ENCODE data around the gene ELAVL1.
"Not testable (repeated sequence)": the region's sequence is repeated elsewhere in the genome, so short reads cannot be mapped to it uniquely, and the experiment has no call there.

Gene ELAVL1

DNA sequence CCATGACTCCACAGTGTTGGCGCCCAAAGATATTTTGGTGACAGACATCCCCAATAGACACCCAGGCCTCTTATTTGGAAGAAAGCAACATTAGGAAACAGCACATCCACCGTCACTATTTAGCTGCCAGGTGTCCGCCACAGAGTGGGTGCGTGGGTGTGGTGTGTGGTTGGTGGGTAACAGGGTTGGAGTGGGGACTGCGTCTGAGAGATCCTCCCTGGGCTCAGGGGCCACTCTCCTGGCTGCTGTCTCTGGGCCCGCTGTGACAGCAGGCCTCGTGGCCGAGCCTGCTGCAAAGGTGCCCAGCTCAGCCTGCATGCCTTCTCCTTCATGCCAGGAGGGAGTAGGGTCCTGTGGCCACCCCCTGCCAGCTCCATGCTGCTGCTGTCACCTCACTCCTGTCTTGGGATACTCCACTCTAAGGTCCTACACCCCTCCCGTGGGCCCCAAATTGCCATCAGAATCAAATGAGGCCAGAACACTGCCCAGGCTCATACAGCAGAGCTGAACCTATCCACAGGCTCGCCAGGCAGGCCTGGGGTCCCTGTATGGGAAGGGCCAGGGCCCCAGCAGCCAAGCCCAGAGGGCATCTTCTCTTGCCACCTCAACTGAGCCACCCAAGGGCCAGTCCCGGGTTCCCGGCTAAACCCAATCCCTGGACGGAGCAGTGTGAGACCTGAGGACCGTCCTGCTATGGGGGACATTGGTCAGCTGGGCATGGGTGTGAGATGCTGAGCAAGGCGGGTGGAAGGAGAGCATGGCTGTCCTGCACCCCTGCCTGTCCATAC is 37.2 kb downstream of the ELAVL1 start:
- DNase-seq: no peak

DNA sequence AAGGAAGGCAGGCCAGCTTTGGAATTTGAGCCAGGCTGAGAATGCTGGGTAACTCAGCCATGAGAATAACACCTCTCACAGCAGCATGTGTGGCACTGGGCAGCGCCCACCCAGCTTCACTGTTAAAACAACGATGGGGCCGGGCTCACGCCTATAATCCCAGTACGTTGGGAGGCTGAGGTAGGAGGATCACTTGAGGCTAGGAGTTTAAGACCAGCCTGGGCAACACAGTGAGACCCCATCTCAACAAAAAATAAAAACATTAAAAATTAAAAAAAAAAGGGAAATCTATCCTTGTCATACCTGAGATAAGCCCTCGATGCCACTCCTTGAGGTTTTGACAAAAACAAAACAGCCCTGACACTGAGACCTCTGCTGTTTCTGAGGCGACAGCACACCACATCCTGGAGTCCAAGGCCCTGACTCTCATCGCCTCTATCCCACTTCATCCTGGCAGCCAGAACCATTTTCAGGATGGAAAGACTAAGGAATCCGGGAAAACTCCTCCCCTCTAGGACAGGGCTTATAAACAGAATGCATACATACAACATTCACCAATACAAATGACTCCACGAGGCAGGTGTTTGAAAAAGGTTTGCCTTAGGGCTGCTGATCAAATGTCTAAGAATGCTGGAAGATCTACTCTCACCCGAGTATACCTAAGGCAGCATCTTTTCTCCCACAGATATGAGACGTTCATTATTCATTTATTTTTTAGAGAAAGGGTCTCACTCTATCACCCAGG is 39.3 kb downstream of the ELAVL1 start:
- no peak for DNase-seq

DNA sequence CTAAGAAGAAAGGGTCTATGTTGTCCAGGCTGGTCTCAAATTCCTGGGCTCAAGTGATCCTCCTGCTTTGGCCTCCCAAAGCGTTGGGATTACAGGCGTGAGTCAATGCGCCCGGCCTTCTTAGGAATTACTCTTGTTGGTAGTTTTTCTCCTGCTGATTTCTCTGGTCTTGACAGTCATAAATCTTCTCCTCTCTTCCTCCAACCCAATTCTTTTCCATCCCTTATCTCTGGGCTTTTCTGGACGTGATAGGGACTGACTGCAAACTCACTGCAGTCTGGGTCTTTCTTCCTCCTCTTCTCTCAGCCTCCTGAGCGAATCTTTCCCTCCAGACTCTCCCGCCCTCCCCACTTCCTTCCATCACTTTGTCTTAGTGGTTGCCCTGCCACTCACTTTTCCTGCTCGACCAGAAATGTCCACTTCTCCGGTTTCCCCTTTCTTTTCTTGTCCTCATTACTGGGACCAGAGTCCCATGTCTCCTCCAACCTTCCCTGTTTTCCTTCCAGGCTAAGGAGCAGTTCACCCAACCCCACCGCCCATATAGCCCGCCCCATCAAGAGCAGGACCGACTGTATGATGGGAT is 40.1 kb downstream of the ELAVL1 start:
- no peak for DNase-seq

DNA sequence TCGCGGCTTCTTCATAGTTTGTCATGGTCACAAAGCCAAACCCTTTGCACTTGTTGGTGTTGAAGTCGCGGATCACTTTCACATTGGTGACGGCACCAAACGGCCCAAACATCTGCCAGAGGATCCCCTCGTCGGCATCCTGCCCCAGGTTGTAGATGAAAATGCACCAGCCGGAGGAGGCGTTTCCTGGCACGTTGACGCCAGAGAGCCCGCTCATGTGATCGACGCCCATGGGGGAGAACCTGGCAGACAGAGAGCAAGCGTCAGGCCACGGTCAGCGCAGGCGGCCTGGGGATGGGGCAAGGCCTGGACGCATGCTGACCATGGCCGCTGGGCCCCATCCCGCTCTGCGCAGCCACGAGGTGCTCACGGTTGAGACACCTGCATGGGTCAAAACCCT is 41.9 kb downstream of the ELAVL1 start:
- no peak for DNase-seq

DNA sequence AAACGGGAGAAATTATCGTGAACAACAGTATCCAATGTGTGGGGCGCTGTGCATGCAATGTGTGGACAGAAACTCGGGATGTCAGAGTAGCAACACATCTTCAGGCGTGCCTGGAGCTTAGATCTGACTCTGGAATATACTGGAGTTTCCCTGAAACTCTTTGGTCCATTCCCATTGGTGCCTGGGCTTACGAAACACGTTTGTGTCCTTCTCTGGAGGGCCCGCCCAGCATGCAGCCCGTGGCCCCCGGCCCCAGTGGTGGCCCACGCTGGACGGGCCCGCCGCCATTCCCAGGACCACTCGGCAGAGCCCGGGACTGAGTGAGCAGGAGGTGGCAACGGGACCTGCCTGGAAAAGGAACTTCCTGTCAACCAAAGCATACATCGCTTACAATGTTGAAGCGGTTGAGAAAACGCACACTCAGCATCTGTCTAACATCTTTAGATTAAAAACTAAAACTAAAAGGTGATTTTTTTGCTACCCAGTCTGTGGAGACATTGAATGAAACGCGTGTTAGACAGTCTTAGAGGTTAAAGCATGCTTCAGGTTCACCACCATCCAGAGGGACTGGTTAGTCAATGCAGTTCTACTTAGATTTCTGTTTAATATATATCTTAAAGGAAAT is 42.7 kb downstream of the ELAVL1 start:
- DNase-seq: no peak

DNA sequence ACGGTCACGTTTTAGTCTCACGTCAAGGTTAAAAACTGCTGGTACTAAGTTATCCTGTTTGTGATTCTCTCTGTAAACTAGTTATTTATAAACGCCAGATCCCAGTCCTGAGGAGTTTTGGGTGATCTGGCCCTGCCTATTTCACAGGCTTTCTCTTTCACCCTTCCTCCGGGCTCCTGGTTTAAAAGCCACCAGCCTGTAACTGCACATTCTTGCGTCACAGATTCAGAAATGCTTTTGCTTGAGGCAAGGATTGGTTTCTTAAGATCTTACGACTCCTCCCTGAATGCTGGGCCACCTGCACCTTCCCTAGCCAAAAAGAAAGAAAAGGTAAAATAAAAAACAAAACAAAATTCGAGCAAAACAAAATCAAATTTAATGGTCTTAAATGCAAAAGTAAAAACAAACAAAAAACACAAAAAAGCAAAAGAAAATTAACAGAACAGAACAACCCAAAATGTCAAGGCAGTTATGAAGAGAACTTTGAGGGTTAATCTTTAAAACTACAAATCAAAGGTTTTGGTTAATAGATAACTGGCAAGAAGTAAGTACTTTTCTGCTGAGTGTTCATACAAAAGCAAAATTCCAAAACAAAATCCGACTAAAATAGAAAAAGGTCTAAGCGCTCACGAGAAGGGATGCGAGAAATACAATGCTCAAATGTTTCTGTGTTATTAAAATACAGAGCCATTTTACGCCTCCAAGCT is 43.4 kb downstream of the ELAVL1 start:
- DNase-seq: no peak

DNA sequence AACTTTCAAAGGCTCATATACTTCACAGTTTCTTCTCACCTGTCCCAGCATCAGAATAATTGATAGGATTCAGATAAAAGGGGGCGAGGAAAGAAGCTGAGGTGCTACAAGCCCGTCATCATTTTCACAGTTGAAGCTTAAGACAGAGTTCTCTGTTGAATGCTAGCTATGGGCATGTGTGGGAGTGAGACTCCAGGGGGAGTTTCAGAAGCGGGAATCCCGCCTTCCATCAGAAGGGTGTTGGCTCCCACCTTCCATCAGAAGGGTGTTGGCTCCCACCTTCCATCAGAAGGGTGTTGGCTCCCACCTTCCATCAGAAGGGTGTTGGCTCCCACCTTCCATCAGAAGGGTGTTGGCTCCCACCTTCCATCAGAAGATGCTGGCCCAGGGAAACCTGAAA is 44.4 kb downstream of the ELAVL1 start:
- not testable (repeated sequence) for DNase-seq

DNA sequence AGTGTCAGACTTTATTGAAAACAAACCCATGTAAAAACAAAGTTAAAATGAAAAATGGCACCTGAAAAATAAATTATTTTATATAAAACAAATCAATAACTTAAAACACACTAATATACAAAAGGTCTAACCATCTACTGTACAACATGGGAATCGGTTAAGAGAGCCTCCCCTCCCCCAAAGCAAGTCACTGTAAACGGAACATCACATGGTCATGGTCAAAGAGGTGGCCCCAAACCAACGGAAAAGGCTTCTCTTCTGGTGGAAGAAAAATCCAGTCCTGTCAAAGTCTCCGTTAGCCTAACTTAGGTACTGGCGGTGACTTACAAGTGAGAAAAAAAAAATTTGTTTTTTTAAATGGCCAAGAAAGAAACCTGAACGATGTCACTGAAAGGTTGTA is 46.2 kb downstream of the ELAVL1 start:
- DNase-seq: no peak

DNA sequence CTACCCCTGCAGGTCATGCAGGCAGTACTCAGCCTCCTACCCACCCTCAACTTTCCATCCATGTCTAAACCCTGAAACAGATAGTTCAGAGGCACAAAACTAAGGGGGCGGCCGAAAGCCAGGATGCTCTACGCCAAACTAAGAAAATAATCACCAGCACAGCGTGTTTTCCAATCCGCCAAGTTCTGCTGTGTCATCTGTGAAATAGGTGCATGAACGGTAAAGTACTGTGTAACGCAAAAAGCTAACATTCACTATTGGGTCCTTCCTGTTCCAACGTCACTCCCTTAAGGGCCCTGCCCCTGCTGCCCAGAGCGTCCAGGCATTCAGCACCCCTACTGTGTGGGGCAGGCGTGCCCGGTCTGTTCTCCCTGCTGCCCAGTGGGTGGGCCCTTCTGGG is 49.7 kb downstream of the ELAVL1 start:
- DNase-seq: no peak

DNA sequence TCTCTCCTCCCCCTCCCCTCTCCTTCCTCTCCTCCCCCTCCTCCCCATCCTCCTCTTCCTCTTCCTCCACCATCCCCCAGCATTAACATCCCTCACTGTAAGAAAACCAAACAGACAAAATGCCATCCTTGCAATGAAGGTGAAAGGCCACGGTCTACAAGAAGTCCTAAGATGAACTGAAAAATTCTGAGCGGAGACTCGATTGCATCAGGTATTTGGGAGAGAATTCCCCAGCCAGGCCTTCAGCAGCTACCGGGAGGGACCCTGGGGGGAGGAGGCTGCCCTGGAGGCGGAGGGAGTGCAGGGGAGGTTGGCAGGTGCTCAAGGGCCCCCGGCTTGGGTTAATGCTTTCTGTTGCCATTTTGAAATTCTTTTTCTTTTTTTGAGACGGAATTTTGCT is 51.9 kb downstream of the ELAVL1 start:
- DNase-seq: no peak

DNA sequence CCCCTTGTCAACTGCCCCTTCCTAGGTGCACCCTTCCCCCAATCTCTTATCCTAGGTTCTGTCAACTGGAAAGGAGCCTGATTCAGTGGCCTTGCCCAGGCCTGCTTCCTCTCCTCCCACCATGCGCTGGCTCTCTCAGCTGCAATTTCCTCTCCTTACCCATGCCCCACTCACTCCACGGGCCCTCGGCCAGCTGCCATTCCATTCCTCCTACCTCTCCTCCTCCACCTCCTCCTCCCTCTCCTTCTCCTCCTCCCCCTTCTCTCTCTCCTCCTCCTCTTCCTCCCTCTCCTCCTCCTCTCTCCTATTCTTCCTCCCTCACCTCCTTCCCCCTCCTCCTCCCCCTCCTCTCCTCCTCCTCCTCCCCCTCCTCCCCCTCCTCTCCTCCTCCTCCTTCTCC is 52.4 kb downstream of the ELAVL1 start:
- DNase-seq: no peak

DNA sequence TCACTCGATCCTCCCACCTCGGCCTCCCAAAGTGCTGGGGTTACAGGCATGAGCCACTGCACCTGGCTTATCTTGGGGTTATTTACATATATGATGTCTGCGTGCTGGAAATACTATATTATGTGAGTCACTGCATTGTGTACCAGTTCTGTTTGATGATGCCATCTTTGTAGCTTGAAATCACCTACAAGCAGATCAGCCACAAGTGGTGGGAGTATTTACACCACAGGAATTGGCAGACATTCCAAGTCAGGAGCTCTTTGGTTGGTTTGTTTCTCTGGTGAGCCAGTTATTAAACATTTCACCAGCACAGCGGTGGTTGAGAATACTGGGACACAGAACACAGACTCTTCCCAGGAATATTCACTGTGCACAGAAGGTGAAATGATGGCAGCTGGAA is 57.5 kb downstream of the ELAVL1 start:
- no peak for DNase-seq

DNA sequence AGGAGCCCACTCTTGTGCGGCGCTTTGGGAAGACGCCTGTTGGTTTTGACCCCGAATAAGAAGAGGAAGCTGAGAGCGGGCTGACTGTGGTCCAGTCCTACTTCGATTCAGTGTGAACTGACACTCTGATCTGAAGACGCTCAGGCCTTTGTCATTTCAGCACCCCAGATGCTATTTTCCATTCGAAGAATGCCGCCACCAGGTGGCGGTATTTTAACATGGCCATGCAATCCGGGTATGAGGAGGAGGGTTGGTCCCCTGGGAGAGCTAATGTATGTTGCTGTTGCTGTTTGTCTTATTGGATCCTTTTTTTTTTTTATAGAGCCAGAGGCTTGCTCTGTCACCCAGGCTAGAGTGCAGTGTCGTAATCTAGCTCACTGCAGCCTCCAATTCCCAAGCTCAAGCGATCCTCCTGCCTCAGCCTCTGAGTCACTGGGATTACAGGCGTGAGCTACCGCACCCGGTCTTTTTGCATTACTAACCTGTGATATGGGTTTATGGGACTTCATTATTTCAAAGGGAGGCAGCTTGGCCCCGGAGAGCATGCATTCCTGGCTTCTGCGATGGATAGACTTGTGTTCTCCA is 61.2 kb downstream of the ELAVL1 start:
- peak; percentile 87 to 95 for DNase-seq

DNA sequence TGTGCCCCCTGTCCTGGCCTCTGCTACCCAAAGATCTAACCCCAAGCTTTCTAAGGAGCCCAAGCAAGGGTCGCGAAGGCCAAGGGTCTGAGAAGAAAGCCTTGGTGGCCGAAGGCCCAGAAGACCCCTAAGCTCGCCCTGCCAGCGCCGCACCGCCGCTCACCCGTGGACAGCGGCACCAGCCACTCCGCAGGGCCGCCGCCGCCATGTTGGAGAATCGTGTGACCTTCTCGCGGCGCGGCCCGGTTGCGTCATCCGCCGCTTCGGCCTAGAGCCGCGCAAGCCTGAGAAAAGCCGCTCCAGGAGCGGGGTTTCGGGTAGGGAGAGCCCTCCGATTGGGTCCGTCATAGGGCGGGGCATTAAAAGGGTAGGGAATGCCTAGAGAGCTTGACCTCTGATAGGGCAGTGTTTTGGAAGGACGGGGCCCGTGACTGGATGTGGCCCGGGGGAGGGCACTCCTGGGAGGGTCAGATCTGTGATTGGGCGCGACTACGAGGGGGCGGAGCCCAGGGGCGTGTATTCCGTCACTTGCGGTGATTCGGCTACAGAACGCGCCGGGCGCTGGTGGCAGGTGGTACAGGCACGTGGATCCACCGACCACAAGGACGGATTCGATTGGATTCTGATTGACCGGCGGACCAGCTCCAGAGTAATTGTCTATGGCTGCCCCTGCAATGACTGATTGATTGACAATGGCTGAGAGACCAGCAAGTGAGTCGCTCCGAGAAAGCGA is 61.8 kb downstream of the ELAVL1 start, which contains the start of gene TIMM44:
TIMM44 (minus strand) TSS at position 223 of the 733 bp plus-strand sequence; CDS start at position 208, 15 bp downstream.
- peak; percentile 100 for DNase-seq

DNA sequence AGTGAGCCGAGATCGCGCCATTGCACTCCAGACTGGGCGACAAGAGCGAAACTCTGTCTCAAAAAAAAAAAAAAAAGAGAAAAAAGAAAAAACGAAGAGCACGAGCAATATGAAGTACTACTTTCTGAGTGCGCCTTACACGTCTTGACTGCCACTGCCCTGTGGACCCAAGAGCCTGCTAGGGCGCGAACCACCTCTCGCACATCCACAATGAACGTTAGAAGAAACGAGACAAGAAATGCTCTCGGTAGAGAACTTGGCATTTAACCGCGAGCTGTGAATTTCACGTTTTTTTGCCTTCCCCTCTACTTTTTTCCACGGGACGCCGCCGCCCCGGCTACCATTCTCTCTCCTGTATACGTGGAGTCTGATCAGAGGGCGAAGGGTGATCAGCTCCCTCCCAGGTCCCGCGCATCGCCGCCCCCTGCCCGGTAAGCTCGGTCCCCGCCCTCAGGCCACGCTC is 62.4 kb downstream of the ELAVL1 start:
- DNase-seq: no peak

DNA sequence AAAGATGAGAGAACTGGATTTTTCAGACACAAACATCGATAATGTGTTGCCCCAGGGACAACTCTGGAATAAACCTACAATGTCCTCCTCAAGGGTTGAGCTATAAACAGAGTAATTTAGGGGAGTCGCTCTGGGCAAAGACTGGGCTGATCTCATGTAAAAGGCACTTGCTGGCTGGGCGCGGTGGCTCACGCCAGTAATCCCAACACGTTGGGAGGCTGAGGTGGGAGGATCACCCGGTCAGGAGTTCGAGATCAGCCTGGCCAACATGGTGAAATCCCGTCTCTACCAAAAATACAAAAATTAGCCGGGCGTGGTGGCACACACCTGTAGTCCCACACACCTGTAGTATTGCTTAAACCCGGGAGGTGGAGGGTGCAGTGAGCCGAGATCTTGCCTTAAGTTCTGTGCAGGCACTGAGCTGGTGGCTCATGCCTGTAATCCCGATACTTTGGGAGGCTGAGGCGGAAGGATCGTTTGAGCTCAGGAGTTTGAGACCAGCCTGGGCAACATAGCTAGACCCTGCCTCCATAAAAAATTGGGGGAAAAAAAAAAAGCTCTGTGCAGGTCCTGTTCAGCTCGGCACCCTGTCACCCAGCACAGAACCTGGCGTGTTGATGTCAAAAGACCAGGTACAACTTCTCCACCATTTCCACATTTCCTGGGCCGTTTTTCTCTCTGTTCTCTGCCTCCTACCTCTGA is 63.4 kb downstream of the ELAVL1 start:
- DNase-seq: no peak

DNA sequence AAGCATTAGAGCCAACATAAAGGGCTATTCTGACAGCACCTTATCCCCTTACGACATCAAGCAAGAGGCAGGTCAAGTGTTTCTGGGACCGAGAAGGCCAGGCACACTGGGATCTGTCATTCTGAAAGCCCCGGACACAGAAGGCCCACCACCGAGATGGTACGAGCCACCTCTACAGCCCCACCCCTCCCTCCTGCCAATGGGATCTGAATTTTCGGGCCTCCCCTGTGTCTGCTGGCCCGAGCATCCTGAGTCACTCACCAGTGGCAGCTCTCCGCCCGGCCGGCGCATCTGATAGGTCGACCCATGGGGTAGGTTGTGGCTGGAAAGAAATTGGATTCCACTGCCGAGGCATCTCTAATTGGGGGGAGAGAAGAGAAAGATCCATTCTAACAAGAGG is 64.6 kb downstream of the ELAVL1 start:
- no peak for DNase-seq

DNA sequence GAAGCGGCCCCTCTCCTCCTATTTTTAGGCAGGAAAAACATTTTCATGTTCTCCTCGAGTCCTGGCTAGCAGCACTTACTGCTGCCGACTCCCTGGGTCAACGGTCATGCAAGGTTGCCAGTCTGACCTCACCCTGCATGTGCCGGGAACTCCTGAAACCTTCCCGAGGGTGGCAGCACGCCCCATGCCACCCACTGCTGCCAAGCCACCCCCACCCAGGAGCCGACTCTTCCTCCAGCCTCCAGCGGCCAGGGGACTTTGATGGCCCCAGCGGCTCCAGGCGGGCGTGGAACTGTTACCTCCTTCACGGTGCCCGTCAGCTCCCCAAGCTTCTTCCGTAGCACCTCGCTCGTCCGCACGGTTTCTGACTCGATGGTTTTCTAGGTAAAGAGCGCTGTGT is 70.7 kb downstream of the ELAVL1 start:
- no peak for DNase-seq

DNA sequence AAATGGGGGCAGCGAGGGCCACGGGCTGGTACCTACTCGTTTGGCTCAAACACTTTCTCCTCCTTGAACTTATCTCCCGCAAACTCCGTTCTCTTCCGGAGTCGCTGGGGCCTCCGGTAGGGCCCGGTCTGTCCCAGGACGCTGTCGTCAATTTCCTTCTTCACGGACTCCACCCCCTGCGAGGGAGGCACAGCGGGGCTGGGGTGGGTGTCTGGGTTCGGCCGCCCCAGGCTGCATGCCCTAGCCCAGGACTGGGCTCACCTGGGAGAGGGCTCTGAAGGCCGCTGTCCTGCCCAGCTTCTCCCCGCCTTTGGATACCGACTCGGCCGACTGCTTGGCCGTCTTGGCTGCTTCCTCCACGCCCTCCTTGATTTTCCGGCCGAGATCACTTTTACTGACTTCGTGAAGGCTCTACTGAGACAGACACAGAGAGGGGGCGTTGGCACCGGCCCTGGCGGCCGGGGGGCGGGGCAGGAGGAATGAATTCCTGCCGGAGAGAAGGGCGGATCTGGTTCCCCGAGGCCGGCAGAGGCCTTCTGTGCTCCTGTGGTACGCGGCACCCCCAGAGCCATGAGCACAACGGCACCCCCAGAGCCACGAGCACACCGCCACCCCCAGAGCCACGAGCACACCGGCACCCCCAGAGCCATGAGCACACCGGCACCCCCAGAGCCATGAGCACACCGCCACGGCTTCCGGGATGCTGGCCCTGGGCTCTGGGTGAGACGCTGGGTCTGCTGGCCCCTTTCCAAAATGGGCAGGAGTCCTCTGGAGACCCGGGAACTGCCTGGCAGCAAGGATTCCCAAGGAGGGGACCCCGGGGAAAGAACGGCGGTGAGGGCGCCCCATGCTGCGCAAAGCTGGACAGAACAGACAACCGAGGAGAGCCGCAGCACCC is 71.4 kb downstream of the ELAVL1 start:
- DNase-seq: no peak

DNA sequence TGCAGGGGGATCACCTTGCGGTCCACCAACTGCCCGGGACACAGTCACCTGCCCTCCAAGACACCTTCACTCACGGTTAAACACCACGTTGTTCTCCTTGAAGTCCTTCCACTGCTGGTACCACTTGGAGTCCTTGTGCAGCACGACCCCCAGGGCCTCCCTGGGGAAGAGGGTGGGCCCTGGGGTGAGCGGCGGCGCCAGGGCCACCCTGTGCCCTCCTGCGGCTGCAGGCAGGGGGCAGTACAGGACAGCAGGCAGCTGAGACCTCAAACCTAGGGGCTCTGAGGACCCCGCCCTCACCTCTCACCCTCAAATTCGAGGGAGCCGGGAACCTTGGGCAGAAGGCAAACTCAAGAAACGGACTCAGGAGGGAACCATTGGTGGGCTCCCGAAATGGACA is 72.0 kb downstream of the ELAVL1 start:
- DNase-seq: no peak
